Measurements from ENCODE around the gene DEDD. TPM values are rescaled to one million over a fixed set of nuclear protein-coding genes. Genes with fewer than 3 reads are reported as not detected.

DEDD gene
- total and polyA plus RNA-seq, 2 of the 4 experiments (the other 2 are of a cell fraction): 40.2 to 47.9 TPM

- H3K36me3 ChIP-seq (ENCODE audit: control insufficient read depth, insufficient read depth, low read length): no peaks in the 10 kb centered on the region
- no peak overlapping the region for H3K14ac ChIP-seq (replicated peaks; ENCODE audit: low read depth, low read length)
- POLR2A ChIA-PET (ENCODE audit: unreplicated experiment): interaction anchor here (0.5 kb wide), 1 partner anchor 15 kb away, joined by 3 read pairs; no protein-coding TSS in a partner anchor
- 45% methylated on average over 18 of the region's 41 CpGs; no CpG with 5 or more reads in 1 of the 2 experiments for WGBS, 2 experiments (ENCODE audit: extremely low coverage in 2 of 2, insufficient read length in 1 of 2)
- H3K18ac ChIP-seq (ENCODE audit: low read depth, low read length): no peak overlapping the region
- H2AFZ ChIP-seq (replicated peaks; ENCODE audit: low read length, poor library complexity): peak overlapping the region; percentile 41
- H2AK9ac ChIP-seq (replicated peaks; ENCODE audit: low read depth, low read length, poor library complexity): no peak overlapping the region
- H4K20me1 ChIP-seq (ENCODE audit: insufficient read depth, low read length): no peaks in the 10 kb centered on the region
- TF ChIP-seq SMC3 (IDR thresholded peaks at IDR 0.05; ENCODE audit: low read depth, low read length) (no peak), POLR2A (IDR thresholded peaks at IDR 0.05; ENCODE audit: low read depth, low read length) (no peak), FOS (IDR thresholded peaks at IDR 0.05; ENCODE audit: low read depth, low read length) (no peak), RFX5 (IDR thresholded peaks at IDR 0.05; ENCODE audit: low read depth, low read length) (no peak), CHD1 (IDR thresholded peaks at IDR 0.05; ENCODE audit: low read depth, low read length) (no peak), RCOR1 (IDR thresholded peaks at IDR 0.05; ENCODE audit: insufficient replicate concordance, low read length) (no peak), BHLHE40 (IDR thresholded peaks at IDR 0.05; ENCODE audit: low read depth, low read length) (no peak), CEBPB (IDR thresholded peaks at IDR 0.05; ENCODE audit: low read depth, low read length) (no peak), MXI1 (IDR thresholded peaks at IDR 0.05; ENCODE audit: borderline replicate concordance, low read depth, low read length) (no peak), MAFK (IDR thresholded peaks at IDR 0.05; ENCODE audit: low read depth, low read length) (no peak), ELK1 (IDR thresholded peaks at IDR 0.05; ENCODE audit: borderline replicate concordance, low read depth, low read length) (no peak), RAD21 (IDR thresholded peaks at IDR 0.05; ENCODE audit: low read length) (no peak), MAZ (IDR thresholded peaks at IDR 0.05; ENCODE audit: borderline replicate concordance, low read depth, low read length) (no peak), NFE2L2 (IDR thresholded peaks at IDR 0.05; ENCODE audit: low read depth, low read length) (no peak), CTCF (conservative IDR thresholded peaks at IDR 0.05; ENCODE audit: low read depth, low read length) (no peak)
- TF ChIP-seq, protein P1, sequence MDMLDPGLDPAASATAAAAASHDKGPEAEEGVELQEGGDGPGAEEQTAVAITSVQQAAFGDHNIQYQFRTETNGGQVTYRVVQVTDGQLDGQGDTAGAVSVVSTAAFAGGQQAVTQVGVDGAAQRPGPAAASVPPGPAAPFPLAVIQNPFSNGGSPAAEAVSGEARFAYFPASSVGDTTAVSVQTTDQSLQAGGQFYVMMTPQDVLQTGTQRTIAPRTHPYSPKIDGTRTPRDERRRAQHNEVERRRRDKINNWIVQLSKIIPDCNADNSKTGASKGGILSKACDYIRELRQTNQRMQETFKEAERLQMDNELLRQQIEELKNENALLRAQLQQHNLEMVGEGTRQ (IDR thresholded peaks at IDR 0.05; ENCODE audit: low read depth, low read length): no peak
- intact Hi-C loops (cut with micrococcal nuclease) (loop anchor here (5.0 kb wide), 1 partner anchor 32 kb away; the partner anchor contains the start of gene USF1), in situ Hi-C loops (cut with MboI; ENCODE audit: low sequenced_read_pairs) (no loop called here), dilution Hi-C loops (cut with HindIII; ENCODE audit: low sequenced_read_pairs, unreplicated experiment) (no loop called here)
- H2BK120ac ChIP-seq (ENCODE audit: low read depth, low read length): 0 out of 2 replicates have a peak overlapping the region, but pooled peaks have one; percentile 1
- H4K5ac ChIP-seq (ENCODE audit: low read depth, low read length): no peak overlapping the region
- H4K8ac ChIP-seq (ENCODE audit: low read depth in 2 of 2, low read length in 2 of 2): no peak overlapping the region
- H3K9ac ChIP-seq (ENCODE audit: low read depth, low read length): no peak overlapping the region
- H3K27ac ChIP-seq (ENCODE audit: insufficient read depth, low read length): no peak overlapping the region
- no peaks in the 10 kb centered on the region for H3K27me3 ChIP-seq (ENCODE audit: control insufficient read depth, insufficient read depth, low read length)
- no peaks in the 10 kb centered on the region for H3K9me3 ChIP-seq (ENCODE audit: control insufficient read depth, insufficient read depth, low read length)
- ATAC-seq (ENCODE audit: low read depth) (no peak), DNase-seq (no peak)
- no peak overlapping the region for H3K4me3 ChIP-seq (ENCODE audit: insufficient read depth, low read depth, low read length)
- no peak overlapping the region for H2BK5ac ChIP-seq (ENCODE audit: low read depth, low read length, poor library complexity, severe bottlenecking)
- H3K79me1 ChIP-seq (ENCODE audit: low read depth in 1 of 2, low read length in 2 of 2): no peaks in the 10 kb centered on the region
- H2BK20ac ChIP-seq (ENCODE audit: low read depth, low read length): no peak overlapping the region
- H3K23ac ChIP-seq (ENCODE audit: low read depth, low read length): no peak overlapping the region
- no TSS peak for BruUV-seq (replicated peaks)
- no peak overlapping the region for H4K91ac ChIP-seq (ENCODE audit: insufficient read depth, low read depth, low read length)
- no peak overlapping the region for H3K4me2 ChIP-seq (ENCODE audit: low read depth, low read length)
- H2BK15ac ChIP-seq (ENCODE audit: low read depth, low read length): no peak overlapping the region
- H3K4me1 ChIP-seq (ENCODE audit: control insufficient read depth, insufficient read depth, low read length): peaks cover 19% of the 10 kb centered on the region
- no peak overlapping the region for H3K4ac ChIP-seq (ENCODE audit: low read depth, low read length)
- H2AK5ac ChIP-seq (ENCODE audit: low read depth, low read length): no peak overlapping the region
- CTCF ChIA-PET: no interaction called here
- H3K56ac ChIP-seq (ENCODE audit: extremely low read depth, insufficient read depth, low read length): no peak overlapping the region
- H3K9me1 ChIP-seq (ENCODE audit: insufficient read depth, low read length): peaks cover 17% of the 10 kb centered on the region
These were observed 52.9 kb downstream of the DEDD start for GRCh38 chr1:161079436-161080110.
